ENCODE measurements around the gene ENGASE. TPM values are rescaled to one million over a fixed set of nuclear protein-coding genes. Genes with fewer than 3 reads are reported as not detected.
A peak's percentile ranks its signal among the peaks of the same experiment; 100 is the strongest.
"Not testable (repeated sequence)": the region's sequence is repeated elsewhere in the genome, so short reads cannot be mapped to it uniquely, and the experiment has no call there.

ENGASE gene
- total RNA-seq, 2 donors from 2014 or later: 51.4 to 53.0 TPM

DNA sequence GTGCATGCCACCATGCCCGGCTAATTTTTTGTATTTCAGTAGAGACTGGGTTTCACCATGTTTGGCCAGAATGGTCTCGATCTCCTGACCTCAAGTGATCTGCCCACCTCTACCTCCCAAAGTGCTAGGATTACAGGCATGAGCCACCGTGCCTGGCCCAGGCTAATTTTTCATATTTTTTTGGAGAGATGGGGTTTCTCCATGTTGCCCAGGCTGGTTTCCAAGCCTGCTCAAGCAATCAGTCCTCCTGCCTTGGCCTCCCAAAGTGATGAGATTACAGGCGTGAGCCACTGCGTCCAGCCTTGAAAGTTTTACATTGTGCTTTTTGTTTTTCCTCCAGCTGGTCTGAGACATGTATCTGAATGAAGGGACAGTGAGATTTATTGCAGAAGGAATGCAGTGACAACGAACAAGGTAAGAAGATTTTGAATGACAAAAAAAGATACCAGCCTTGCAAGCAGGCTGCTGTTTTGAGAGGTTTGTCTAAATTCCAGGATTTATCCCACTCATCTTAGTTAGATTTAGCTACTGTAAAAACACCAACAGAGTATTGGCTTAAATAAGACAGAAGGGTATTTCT, 3.4 kb upstream of the ENGASE start:
- no peaks in the 10 kb centered on the region for H3K9me3 Mint-ChIP-seq

DNA sequence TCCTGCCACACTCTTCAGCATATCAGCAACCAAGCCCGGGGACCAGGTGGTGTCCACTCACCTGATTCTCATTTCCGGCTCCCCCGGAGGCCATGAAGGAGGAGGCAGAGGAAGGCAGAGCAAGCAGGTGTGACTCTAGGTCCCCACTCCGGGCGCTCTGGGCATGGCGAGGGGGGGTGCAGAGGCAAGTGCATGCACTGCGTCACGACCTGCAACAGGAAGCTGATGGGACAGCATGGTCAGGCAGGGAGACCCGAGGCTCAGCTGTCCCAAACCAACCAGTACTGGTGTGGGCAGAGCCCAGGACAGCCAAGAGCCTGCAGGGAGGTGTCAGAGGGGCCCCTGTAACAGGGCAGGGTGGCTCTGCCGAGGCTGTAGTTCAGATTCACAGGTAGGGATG, 2.1 kb upstream of the ENGASE start:
- ATAC-seq (replicated peaks in 1 of 2): no peak
- H3K27ac Mint-ChIP-seq: no peak overlapping the region
- no peaks in the 10 kb centered on the region for H3K9me3 Mint-ChIP-seq
- H3K4me1 Mint-ChIP-seq (ENCODE audit: low read depth): peaks cover 19% of the 10 kb centered on the region
- no peak for DNase-seq
- H3K27me3 Mint-ChIP-seq (ENCODE audit: low read depth): no peaks in the 10 kb centered on the region
- H3K4me3 Mint-ChIP-seq: no peak overlapping the region
- H3K36me3 Mint-ChIP-seq (ENCODE audit: insufficient read depth in 2 of 2): no peaks in the 10 kb centered on the region

More for the DNA sequence above, 3.4 kb upstream of the ENGASE start:
- Mint-ChIP-seq H3K36me3 (ENCODE audit: insufficient read depth in 2 of 2) (no peaks in the 10 kb centered on the region), H3K27ac (no peak overlapping the region), H3K27me3 (ENCODE audit: low read depth) (no peaks in the 10 kb centered on the region), H3K4me1 (ENCODE audit: low read depth) (peaks cover 16% of the 10 kb centered on the region), H3K4me3 (no peak overlapping the region)
- ATAC-seq (replicated peaks in 1 of 2) (no peak), DNase-seq (no peak)

- ATAC-seq (replicated peaks in 1 of 2): no peak
- Mint-ChIP-seq H3K4me3 (no peak overlapping the region), H3K27me3 (ENCODE audit: low read depth) (no peaks in the 10 kb centered on the region), H3K4me1 (ENCODE audit: low read depth) (peaks cover 19% of the 10 kb centered on the region), H3K9me3 (no peaks in the 10 kb centered on the region), H3K36me3 (ENCODE audit: insufficient read depth in 2 of 2) (no peaks in the 10 kb centered on the region), H3K27ac (no peak overlapping the region)
- DNase-seq: no peak
These were observed 1.5 kb upstream of the ENGASE start for GRCh38 chr17:79073016-79073705.

DNA sequence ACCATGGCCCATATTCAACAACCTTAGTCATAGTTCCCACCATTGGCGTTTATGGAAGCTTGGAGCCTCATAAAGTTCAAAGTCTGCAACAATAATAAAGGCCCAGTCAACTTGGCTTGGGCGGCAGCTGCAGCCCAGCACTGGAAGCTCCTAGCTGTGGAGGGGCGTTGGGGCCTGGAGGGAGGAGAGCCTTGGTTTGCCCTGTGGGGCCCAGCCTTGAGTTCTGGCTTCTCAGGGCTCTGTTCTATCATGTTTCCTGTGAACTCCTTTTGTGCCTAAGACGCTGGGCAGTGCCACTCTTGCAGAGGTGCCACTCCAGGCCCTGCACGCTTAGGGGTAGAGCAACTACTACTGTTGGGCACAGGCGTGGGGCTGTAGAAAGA, 927 bp upstream of the ENGASE start:
- H3K4me3 Mint-ChIP-seq: no peak overlapping the region
- no peaks in the 10 kb centered on the region for H3K27me3 Mint-ChIP-seq (ENCODE audit: low read depth)
- no peak overlapping the region for H3K27ac Mint-ChIP-seq
- H3K9me3 Mint-ChIP-seq: no peaks in the 10 kb centered on the region
- H3K4me1 Mint-ChIP-seq (ENCODE audit: low read depth): peaks cover 19% of the 10 kb centered on the region
- no peak for DNase-seq
- no peak for ATAC-seq (replicated peaks in 1 of 2)
- no peaks in the 10 kb centered on the region for H3K36me3 Mint-ChIP-seq (ENCODE audit: insufficient read depth in 2 of 2)

GRCh38 chr17:79074121-79074648, 439 bp upstream of the ENGASE start:
- H3K9me3 Mint-ChIP-seq; H3K36me3 Mint-ChIP-seq (ENCODE audit: insufficient read depth in 2 of 2); ATAC-seq (replicated peaks in 1 of 2); DNase-seq; H3K27me3 Mint-ChIP-seq (ENCODE audit: low read depth): not testable (repeated sequence)
- peaks cover 19% of the 10 kb centered on the region for H3K4me1 Mint-ChIP-seq (ENCODE audit: low read depth)
- H3K27ac Mint-ChIP-seq: peak overlapping the region; percentile 68
- peak overlapping the region; percentile 74 to 84 for H3K4me3 Mint-ChIP-seq

GRCh38 chr17:79075446-79075750, 774 bp downstream of the ENGASE start:
- Mint-ChIP-seq H3K27me3 (ENCODE audit: low read depth) (no peaks in the 10 kb centered on the region), H3K4me1 (ENCODE audit: low read depth) (peaks cover 19% of the 10 kb centered on the region), H3K36me3 (ENCODE audit: insufficient read depth in 2 of 2) (peaks cover 3 to 4% of the 10 kb centered on the region in 2 donors), H3K9me3 (no peaks in the 10 kb centered on the region), H3K4me3 (peak overlapping the region; percentile 81 to 88), H3K27ac (peak overlapping the region; percentile 50)
- peak; percentile 16 to 19 for ATAC-seq (replicated peaks in 1 of 2)
- DNase-seq: no peak

GRCh38 chr17:79075861-79076406, 1.3 kb downstream of the ENGASE start:
- H3K4me1 Mint-ChIP-seq (ENCODE audit: low read depth): peaks cover 19% of the 10 kb centered on the region
- H3K27ac Mint-ChIP-seq: peak overlapping the region; percentile 50

GRCh38 chr17:79077587-79077986, 3.0 kb downstream of the ENGASE start:
- Mint-ChIP-seq H3K4me3 (no peak overlapping the region), H3K4me1 (ENCODE audit: low read depth) (peaks cover 19% of the 10 kb centered on the region), H3K27me3 (ENCODE audit: low read depth) (no peaks in the 10 kb centered on the region), H3K27ac (no peak overlapping the region), H3K36me3 (ENCODE audit: insufficient read depth in 2 of 2) (peaks cover 4 to 8% of the 10 kb centered on the region in 2 donors), H3K9me3 (no peaks in the 10 kb centered on the region)
- no peak for ATAC-seq (replicated peaks in 1 of 2)
- no peak for DNase-seq

More at GRCh38 chr17:79075861-79076406, 1.3 kb downstream of the ENGASE start:
- no peak for DNase-seq
- no peak for ATAC-seq (replicated peaks in 1 of 2)
- no peaks in the 10 kb centered on the region for H3K27me3 Mint-ChIP-seq (ENCODE audit: low read depth)
- H3K4me3 Mint-ChIP-seq: peak overlapping the region; percentile 81 to 88
- H3K9me3 Mint-ChIP-seq: no peaks in the 10 kb centered on the region
- peaks cover 4 to 8% of the 10 kb centered on the region in 2 donors for H3K36me3 Mint-ChIP-seq (ENCODE audit: insufficient read depth in 2 of 2)

- no peak for DNase-seq
- Mint-ChIP-seq H3K4me3 (no peak overlapping the region), H3K27me3 (ENCODE audit: low read depth) (no peaks in the 10 kb centered on the region), H3K27ac (no peak overlapping the region), H3K4me1 (ENCODE audit: low read depth) (peaks cover 19% of the 10 kb centered on the region), H3K36me3 (ENCODE audit: insufficient read depth in 2 of 2) (peaks cover 4 to 8% of the 10 kb centered on the region in 2 donors), H3K9me3 (no peaks in the 10 kb centered on the region)
- ATAC-seq (replicated peaks in 1 of 2): no peak
These were observed 4.0 kb downstream of the ENGASE start for GRCh38 chr17:79078476-79079190.

DNA sequence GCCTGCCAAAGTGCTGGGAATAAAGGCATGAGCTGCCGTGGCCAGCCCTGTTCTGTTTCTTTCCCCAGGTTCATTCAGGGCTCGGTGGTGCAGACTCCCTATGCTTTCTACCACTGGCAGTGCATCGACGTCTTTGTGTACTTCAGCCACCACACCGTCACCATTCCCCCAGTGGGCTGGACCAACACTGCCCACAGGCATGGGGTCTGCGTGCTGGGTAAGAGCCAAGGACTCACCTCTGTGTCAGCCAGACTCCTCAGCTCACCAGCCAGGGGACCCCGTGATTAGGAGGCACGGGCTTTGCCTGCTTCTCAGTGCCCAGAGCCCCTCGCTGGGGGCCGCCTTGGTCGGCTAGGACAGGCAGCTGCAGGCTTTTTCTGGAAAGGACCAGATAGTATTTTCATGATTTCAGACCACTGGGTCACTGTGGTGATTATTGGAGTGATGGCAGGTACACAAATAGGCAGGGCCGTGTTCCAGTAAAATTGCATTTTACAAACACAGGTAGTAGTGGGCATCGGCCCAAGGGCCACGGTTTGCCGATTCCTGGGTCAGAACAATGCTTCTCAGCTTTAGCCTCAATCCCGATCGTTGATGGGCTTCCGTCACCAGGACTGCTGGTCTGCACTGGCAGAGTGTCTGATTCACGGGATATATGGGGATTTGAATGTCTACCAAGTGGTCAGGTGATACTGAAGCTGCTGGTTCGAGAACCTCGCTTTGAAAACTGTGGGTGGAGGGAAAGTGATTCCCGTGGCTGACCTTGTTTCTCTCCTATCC, 5.0 kb downstream of the ENGASE start:
- Mint-ChIP-seq H3K4me3 (no peak overlapping the region), H3K4me1 (ENCODE audit: low read depth) (peaks cover 12% of the 10 kb centered on the region), H3K9me3 (no peaks in the 10 kb centered on the region), H3K27ac (no peak overlapping the region), H3K27me3 (ENCODE audit: low read depth) (no peaks in the 10 kb centered on the region), H3K36me3 (ENCODE audit: insufficient read depth in 2 of 2) (peaks cover 4 to 8% of the 10 kb centered on the region in 2 donors)
- DNase-seq (no peak), ATAC-seq (replicated peaks in 1 of 2) (no peak)

DNA sequence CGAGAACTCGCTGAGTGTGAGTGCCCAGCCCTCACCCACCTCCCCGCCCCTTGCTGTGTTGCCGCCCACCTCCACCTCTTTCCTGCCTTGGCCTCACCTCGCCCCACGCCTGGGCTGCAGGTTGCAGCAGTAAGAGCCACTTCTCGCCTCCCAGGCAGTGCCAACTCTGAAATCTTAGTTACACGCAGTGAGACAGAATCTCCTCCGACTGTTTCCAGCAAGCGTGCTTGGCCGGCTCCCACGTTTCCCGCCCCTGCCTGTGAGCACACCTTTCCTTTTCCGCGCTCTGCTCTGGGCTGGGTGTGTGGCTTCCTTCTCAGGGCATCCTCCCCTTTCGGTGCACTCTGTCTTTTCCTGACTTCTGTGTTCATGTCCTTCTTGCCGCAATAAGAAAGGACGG, 5.7 kb downstream of the ENGASE start:
- H3K36me3 Mint-ChIP-seq (ENCODE audit: insufficient read depth in 2 of 2): peaks cover 4 to 8% of the 10 kb centered on the region in 2 donors
- ATAC-seq (replicated peaks in 1 of 2) (no peak), DNase-seq (no peak)
- no peak overlapping the region for H3K27ac Mint-ChIP-seq
- no peaks in the 10 kb centered on the region for H3K27me3 Mint-ChIP-seq (ENCODE audit: low read depth)
- peaks cover 11% of the 10 kb centered on the region for H3K4me1 Mint-ChIP-seq (ENCODE audit: low read depth)
- no peaks in the 10 kb centered on the region for H3K9me3 Mint-ChIP-seq
- no peak overlapping the region for H3K4me3 Mint-ChIP-seq

- Mint-ChIP-seq H3K36me3 (ENCODE audit: insufficient read depth in 2 of 2) (peaks cover 4 to 8% of the 10 kb centered on the region in 2 donors), H3K9me3 (no peaks in the 10 kb centered on the region), H3K4me3 (no peak overlapping the region), H3K27me3 (ENCODE audit: low read depth) (no peaks in the 10 kb centered on the region), H3K4me1 (ENCODE audit: low read depth) (peaks cover 6% of the 10 kb centered on the region), H3K27ac (no peak overlapping the region)
- no peak for ATAC-seq (replicated peaks in 1 of 2)
- DNase-seq: no peak
These were observed 6.2 kb downstream of the ENGASE start for GRCh38 chr17:79080761-79081290.

Data from activated T-cell treated with anti-CD3 and anti-CD28 coated beads, Interleukin-2, amount 50 U/mL, for 72 hours (primary cell).